ENCODE measurements around the gene HSPB6.

The HSPB6 gene

GRCh38 chr19:35717665-35718344 is 39.0 kb downstream of the HSPB6 start, which contains the start of gene KMT2B:
Gene KMT2B (plus strand): TSS chr19:35718003. CDS start chr19:35718019, 16 bp downstream.
- FAIRE-seq (no peak), DNase-seq (ENCODE audit: low spot score) (peak; percentile 87)

- DNase-seq (ENCODE audit: low spot score) (peak; percentile 79), FAIRE-seq (no peak)
These were observed 39.8 kb downstream of the HSPB6 start for GRCh38 chr19:35716801-35717664.

- DNase-seq (ENCODE audit: low spot score) (peak; percentile 3), FAIRE-seq (no peak)
These were observed 40.6 kb downstream of the HSPB6 start for GRCh38 chr19:35715981-35716800.

- DNase-seq (ENCODE audit: low spot score) (no peak), FAIRE-seq (no peak)
These were observed 41.4 kb downstream of the HSPB6 start for GRCh38 chr19:35715355-35715809.

- no peak for FAIRE-seq
- DNase-seq (ENCODE audit: low spot score) = no peak
These were observed 42.1 kb downstream of the HSPB6 start for GRCh38 chr19:35714601-35715354.

GRCh38 chr19:35713904-35714495 is 42.8 kb downstream of the HSPB6 start:
- no peak for DNase-seq (ENCODE audit: low spot score)

GRCh38 chr19:35713506-35713850 is 43.4 kb downstream of the HSPB6 start:
- no peak for FAIRE-seq
- DNase-seq (ENCODE audit: low spot score) = no peak

More at GRCh38 chr19:35713904-35714495, 42.8 kb downstream of the HSPB6 start:
- FAIRE-seq = no peak

GRCh38 chr19:35712567-35713505 is 44.0 kb downstream of the HSPB6 start:
- FAIRE-seq = no peak
- DNase-seq (ENCODE audit: low spot score) = no peak

- no peak for FAIRE-seq
These were observed 45.8 kb downstream of the HSPB6 start for GRCh38 chr19:35710784-35711723.

GRCh38 chr19:35708391-35708790 is 48.4 kb downstream of the HSPB6 start:
- FAIRE-seq (no peak), DNase-seq (ENCODE audit: low spot score) (no peak)

More at GRCh38 chr19:35710784-35711723, 45.8 kb downstream of the HSPB6 start:
- DNase-seq (ENCODE audit: low spot score) = no peak

All from RCC 7860 (cell line).